ENCODE measurements around the gene G6PC3.

The G6PC3 gene

DNA sequence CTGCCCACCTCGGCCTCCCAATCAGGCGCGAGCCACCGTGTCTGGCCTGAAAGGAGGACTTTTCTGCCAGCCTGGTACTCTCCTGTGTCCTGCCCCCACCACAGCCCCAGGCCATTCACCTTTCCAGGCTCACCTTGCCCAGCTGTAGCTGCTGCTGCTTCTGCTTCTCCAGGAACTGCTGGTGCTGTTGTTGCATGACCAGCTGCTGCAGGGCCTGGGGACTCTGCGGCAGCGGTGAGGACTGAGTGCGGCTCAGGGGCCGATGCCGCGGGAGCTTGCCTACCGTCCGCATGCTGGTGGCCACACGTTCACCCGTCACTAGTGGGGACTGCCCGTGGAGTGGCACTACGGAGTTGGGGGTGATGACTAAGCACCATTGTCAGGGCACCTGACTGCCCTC, 17.7 kb downstream of the G6PC3 start:
- no peak overlapping the region for H3K4me3 ChIP-seq (ENCODE audit: low read depth, low read length)
- no peak for DNase-seq (ENCODE audit: low read depth)
- TF ChIP-seq, protein P1, sequence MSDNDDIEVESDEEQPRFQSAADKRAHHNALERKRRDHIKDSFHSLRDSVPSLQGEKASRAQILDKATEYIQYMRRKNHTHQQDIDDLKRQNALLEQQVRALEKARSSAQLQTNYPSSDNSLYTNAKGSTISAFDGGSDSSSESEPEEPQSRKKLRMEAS (IDR thresholded peaks at IDR 0.05; ENCODE audit: low read depth, low read length), result no peak

DNA sequence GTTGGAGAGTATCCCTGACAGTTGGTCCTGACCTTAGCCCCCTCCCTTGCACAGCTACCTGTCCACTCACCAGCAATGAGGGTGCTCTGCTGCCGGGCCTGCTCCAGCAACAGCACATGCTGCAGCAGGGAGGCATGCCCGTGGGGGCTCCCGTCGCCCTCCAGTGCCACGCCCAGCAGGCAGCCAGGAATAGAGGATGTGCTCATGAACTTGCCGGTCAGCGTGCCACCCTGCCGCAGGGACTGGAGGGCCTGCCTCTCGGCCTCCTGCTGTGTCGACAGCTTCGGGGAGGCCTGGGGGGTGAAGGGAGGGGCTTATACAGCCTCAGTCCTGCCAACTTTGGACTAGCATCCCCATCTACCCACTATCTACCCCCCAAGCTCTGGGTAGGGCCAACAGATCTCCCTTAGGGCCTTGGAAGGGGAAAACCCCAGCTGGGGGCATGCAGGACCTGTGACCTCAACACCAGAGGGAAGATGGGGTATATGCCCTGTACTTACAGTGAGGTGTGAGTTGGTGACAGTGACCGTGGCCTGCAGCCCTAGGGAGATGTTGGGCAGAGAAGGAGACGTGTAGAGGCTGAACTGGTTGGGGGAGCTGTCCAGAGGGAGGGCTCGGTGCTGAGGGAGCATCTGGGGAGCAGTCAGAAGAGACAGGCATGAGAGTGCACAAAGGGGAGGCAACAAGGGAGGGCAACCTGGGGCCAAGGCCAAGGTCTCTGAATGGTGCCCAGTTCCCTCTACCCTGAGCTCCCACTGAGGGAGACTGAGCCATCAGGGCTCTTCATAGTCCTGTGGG, 20.9 kb downstream of the G6PC3 start:
- DNase-seq (ENCODE audit: low read depth), result no peak
- TF ChIP-seq POLR2A (IDR thresholded peaks at IDR 0.05; ENCODE audit: extremely low read depth, insufficient read length) (no peak), MYC (IDR thresholded peaks at IDR 0.05; ENCODE audit: low read depth, low read length) (no peak)
- TF ChIP-seq, protein P1 (IDR thresholded peaks at IDR 0.05; ENCODE audit: low read depth, low read length), result no peak
- TF ChIP-seq, protein P2, sequence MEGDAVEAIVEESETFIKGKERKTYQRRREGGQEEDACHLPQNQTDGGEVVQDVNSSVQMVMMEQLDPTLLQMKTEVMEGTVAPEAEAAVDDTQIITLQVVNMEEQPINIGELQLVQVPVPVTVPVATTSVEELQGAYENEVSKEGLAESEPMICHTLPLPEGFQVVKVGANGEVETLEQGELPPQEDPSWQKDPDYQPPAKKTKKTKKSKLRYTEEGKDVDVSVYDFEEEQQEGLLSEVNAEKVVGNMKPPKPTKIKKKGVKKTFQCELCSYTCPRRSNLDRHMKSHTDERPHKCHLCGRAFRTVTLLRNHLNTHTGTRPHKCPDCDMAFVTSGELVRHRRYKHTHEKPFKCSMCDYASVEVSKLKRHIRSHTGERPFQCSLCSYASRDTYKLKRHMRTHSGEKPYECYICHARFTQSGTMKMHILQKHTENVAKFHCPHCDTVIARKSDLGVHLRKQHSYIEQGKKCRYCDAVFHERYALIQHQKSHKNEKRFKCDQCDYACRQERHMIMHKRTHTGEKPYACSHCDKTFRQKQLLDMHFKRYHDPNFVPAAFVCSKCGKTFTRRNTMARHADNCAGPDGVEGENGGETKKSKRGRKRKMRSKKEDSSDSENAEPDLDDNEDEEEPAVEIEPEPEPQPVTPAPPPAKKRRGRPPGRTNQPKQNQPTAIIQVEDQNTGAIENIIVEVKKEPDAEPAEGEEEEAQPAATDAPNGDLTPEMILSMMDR (IDR thresholded peaks at IDR 0.05; ENCODE audit: low read depth, low read length), result no peak
- no peak overlapping the region for H3K4me3 ChIP-seq (ENCODE audit: low read depth, low read length)

DNA sequence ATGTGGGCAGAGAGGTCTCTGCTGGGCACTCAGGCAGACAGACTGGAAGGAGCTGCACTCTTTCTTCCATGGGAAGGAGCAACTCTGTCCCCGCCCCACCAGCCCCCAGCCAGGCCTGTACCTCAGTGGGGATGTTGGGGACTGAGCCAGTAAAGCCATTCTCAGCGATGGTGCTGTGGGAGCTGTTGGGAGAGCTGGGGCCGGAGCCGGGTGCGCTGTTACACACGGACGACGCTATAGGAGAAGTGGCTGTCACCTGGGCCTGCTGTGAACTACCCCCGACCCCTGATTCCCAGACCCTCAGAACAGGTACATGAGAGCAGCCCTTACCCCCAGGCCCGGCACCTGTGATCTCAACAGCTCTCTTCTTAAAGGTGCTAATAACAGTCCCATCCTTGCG, 21.5 kb downstream of the G6PC3 start:
- no peak overlapping the region for H3K4me3 ChIP-seq (ENCODE audit: low read depth, low read length)
- no peak for DNase-seq (ENCODE audit: low read depth)
- TF ChIP-seq POLR2A (IDR thresholded peaks at IDR 0.05; ENCODE audit: extremely low read depth, insufficient read length) (no peak), MYC (IDR thresholded peaks at IDR 0.05; ENCODE audit: low read depth, low read length) (no peak)
- TF ChIP-seq, protein P1 (IDR thresholded peaks at IDR 0.05; ENCODE audit: low read depth, low read length), result no peak
- TF ChIP-seq, protein P2 (IDR thresholded peaks at IDR 0.05; ENCODE audit: low read depth, low read length), result no peak

DNA sequence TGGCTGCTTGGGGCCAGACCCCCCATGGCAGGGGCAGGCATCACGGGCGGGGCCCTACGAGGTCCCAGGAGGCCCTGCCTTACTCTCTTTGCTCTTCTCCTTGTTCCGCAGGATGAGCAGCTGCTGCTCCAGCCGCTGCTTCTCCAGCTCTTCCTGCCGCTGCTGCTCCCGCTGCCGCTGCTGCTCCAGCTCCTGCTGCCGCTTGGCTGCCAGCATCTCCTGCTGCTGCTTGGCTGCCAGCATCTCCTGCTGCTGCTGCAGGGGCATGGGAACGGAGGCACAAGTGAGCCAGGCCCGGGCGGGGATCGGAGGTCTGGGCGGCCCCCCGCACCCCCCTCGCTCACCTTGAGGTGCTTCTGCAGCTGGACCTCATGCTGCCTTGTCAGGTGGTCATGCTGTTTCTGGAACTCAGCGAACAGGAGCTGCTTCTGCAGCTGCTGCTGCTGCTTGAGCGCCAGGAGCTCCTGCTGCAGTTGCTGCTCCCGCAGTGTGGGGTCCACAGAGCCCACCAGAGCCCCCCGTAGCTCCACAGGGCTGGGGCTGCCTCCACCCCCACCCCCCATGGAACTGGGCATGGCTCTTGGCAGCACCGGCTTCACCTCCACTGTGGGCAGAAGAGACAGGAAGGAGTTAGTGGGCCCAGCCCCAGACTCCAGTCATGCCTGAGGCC, 22.8 kb downstream of the G6PC3 start:
- no peak for DNase-seq (ENCODE audit: low read depth)
- no peak overlapping the region for H3K4me3 ChIP-seq (ENCODE audit: low read depth, low read length)
- TF ChIP-seq, protein P1 (IDR thresholded peaks at IDR 0.05; ENCODE audit: low read depth, low read length), result no peak
- TF ChIP-seq, protein P2 (IDR thresholded peaks at IDR 0.05; ENCODE audit: low read depth, low read length), result no peak
- TF ChIP-seq POLR2A (IDR thresholded peaks at IDR 0.05; ENCODE audit: extremely low read depth, insufficient read length) (no peak), MYC (IDR thresholded peaks at IDR 0.05; ENCODE audit: low read depth, low read length) (no peak)

DNA sequence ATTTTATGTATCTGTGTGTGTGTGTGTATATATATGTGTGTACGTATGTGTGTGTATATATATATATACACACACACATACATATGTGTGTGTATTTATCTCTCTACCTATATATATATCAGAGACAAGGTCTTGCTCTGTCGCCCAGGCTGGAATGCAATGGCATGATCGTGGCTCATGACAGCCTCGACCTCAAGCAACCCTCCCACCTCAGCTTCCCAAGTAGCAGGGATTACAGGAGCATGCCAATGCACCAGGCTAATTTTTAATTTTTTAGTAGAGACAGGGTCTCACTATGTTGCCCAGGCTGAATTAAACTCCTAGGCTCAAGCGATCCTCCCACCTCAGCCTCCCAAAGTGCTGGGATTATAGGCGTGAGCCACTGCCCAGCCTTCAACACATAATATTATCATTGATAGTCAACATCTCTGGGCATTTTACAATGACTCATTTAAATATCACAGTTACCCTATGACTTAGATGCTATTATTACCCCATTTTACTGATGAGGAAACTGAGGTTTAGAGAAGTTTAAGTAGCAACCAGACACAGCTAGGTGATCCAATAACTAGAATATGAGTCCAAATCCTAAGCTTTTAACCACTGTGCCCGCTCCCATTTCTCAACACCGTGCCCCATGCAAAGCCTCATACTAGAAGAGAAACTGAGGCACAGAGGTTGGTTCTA, 24.3 kb downstream of the G6PC3 start:
- TF ChIP-seq, protein P1 (IDR thresholded peaks at IDR 0.05; ENCODE audit: low read depth, low read length), result no peak
- TF ChIP-seq, protein P2 (IDR thresholded peaks at IDR 0.05; ENCODE audit: low read depth, low read length), result no peak
- TF ChIP-seq MYC (IDR thresholded peaks at IDR 0.05; ENCODE audit: low read depth, low read length), result no peak
- no peak for TF ChIP-seq POLR2A (IDR thresholded peaks at IDR 0.05; ENCODE audit: extremely low read depth, insufficient read length)
- no peak overlapping the region for H3K4me3 ChIP-seq (ENCODE audit: low read depth, low read length)
- no peak for DNase-seq (ENCODE audit: low read depth)

DNA sequence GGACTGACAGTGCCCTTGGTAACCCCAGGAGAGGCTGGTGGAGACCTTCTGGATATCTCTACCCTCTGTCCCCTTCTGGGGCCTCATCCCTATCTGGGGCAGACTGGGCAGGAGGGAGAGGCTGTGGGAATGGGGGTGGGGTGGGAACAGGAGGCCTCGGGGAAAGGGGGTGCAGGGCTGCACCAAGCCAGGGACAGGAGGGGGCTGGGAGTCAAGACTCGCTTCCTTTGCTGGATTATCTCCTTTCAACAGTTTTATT, 24.8 kb downstream of the G6PC3 start:
- TF ChIP-seq MYC (IDR thresholded peaks at IDR 0.05; ENCODE audit: low read depth, low read length) (no peak), POLR2A (IDR thresholded peaks at IDR 0.05; ENCODE audit: extremely low read depth, insufficient read length) (no peak)
- TF ChIP-seq, protein P1 (IDR thresholded peaks at IDR 0.05; ENCODE audit: low read depth, low read length), result no peak
- TF ChIP-seq, protein P2 (IDR thresholded peaks at IDR 0.05; ENCODE audit: low read depth, low read length), result no peak
- H3K4me3 ChIP-seq (ENCODE audit: low read depth, low read length), result no peak overlapping the region
- DNase-seq (ENCODE audit: low read depth), result no peak

Measured in NB4 (cell line).